ENCODE measurements around the gene LTBP2.

The LTBP2 gene

GRCh38 chr14:74519316-74520074 is 92.5 kb downstream of the LTBP2 start:
- Mint-ChIP-seq H3K9me3 (no peaks in the 10 kb centered on the region), H3K4me1 (ENCODE audit: low read depth in 2 of 2) (peaks cover 0 to 2% of the 10 kb centered on the region in 2 donors), H3K4me3 (no peak overlapping the region), H3K27ac (no peak overlapping the region), H3K36me3 (ENCODE audit: insufficient read depth) (no peaks in the 10 kb centered on the region), H3K27me3 (peaks cover 6 to 43% of the 10 kb centered on the region in 2 donors)
- ATAC-seq (replicated peaks), result no peak
- DNase-seq, result no peak

GRCh38 chr14:74518221-74518620 is 93.8 kb downstream of the LTBP2 start:
- DNase-seq, result no peak
- ATAC-seq (replicated peaks), result no peak
- no peak overlapping the region for H3K4me3 Mint-ChIP-seq
- no peaks in the 10 kb centered on the region for H3K9me3 Mint-ChIP-seq
- no peak overlapping the region for H3K27ac Mint-ChIP-seq
- peaks cover 2 to 41% of the 10 kb centered on the region in 2 donors for H3K27me3 Mint-ChIP-seq
- no peaks in the 10 kb centered on the region for H3K36me3 Mint-ChIP-seq (ENCODE audit: insufficient read depth)
- H3K4me1 Mint-ChIP-seq (ENCODE audit: low read depth in 2 of 2), result peaks cover 0 to 4% of the 10 kb centered on the region in 2 donors

GRCh38 chr14:74517731-74518130 is 94.3 kb downstream of the LTBP2 start:
- DNase-seq (no peak), ATAC-seq (replicated peaks) (no peak)
- Mint-ChIP-seq H3K27ac (no peak overlapping the region), H3K27me3 (peaks cover 2 to 40% of the 10 kb centered on the region in 2 donors), H3K4me3 (no peak overlapping the region), H3K4me1 (ENCODE audit: low read depth in 2 of 2) (peaks cover 0 to 4% of the 10 kb centered on the region in 2 donors), H3K9me3 (no peaks in the 10 kb centered on the region), H3K36me3 (ENCODE audit: insufficient read depth) (no peaks in the 10 kb centered on the region)

- no peaks in the 10 kb centered on the region for H3K36me3 Mint-ChIP-seq (ENCODE audit: insufficient read depth)
- H3K9me3 Mint-ChIP-seq, result no peaks in the 10 kb centered on the region
- peaks cover 0 to 4% of the 10 kb centered on the region in 2 donors for H3K4me1 Mint-ChIP-seq (ENCODE audit: low read depth in 2 of 2)
- DNase-seq, result no peak
- no peak overlapping the region for H3K27ac Mint-ChIP-seq
- peaks cover 11 to 49% of the 10 kb centered on the region in 2 donors for H3K27me3 Mint-ChIP-seq
- no peak overlapping the region for H3K4me3 Mint-ChIP-seq
- no peak for ATAC-seq (replicated peaks)
Measured at GRCh38 chr14:74516451-74517160, 95.4 kb downstream of the LTBP2 start.

GRCh38 chr14:74515891-74516412 is 96.1 kb downstream of the LTBP2 start:
- no peak for DNase-seq
- Mint-ChIP-seq H3K27ac (no peak overlapping the region), H3K4me3 (no peak overlapping the region), H3K4me1 (ENCODE audit: low read depth in 2 of 2) (peaks cover 0 to 4% of the 10 kb centered on the region in 2 donors), H3K9me3 (no peaks in the 10 kb centered on the region), H3K27me3 (peaks cover 11 to 56% of the 10 kb centered on the region in 2 donors), H3K36me3 (ENCODE audit: insufficient read depth) (no peaks in the 10 kb centered on the region)
- ATAC-seq (replicated peaks), result no peak

GRCh38 chr14:74514471-74514941 is 97.5 kb downstream of the LTBP2 start:
- H3K4me1 Mint-ChIP-seq (ENCODE audit: low read depth in 2 of 2), result peaks cover 0 to 4% of the 10 kb centered on the region in 2 donors
- H3K27me3 Mint-ChIP-seq, result peaks cover 11 to 70% of the 10 kb centered on the region in 2 donors
- DNase-seq, result no peak
- H3K36me3 Mint-ChIP-seq (ENCODE audit: insufficient read depth), result no peaks in the 10 kb centered on the region
- no peaks in the 10 kb centered on the region for H3K9me3 Mint-ChIP-seq
- H3K27ac Mint-ChIP-seq, result no peak overlapping the region
- H3K4me3 Mint-ChIP-seq, result peak overlapping the region in 1 of 2 donors; percentile 31
- no peak for ATAC-seq (replicated peaks)

- DNase-seq, result no peak
- no peak for ATAC-seq (replicated peaks)
- peak overlapping the region in 1 of 2 donors; percentile 35 for H3K27ac Mint-ChIP-seq
- H3K4me3 Mint-ChIP-seq, result no peak overlapping the region
- H3K4me1 Mint-ChIP-seq (ENCODE audit: low read depth in 2 of 2), result peaks cover 0 to 4% of the 10 kb centered on the region in 2 donors
- no peaks in the 10 kb centered on the region for H3K36me3 Mint-ChIP-seq (ENCODE audit: insufficient read depth)
- no peaks in the 10 kb centered on the region for H3K9me3 Mint-ChIP-seq
- H3K27me3 Mint-ChIP-seq, result peaks cover 11 to 63% of the 10 kb centered on the region in 2 donors
Measured at GRCh38 chr14:74511966-74512830, 99.8 kb downstream of the LTBP2 start.

- Mint-ChIP-seq H3K27me3 (peaks cover 11 to 54% of the 10 kb centered on the region in 2 donors), H3K4me1 (ENCODE audit: low read depth in 2 of 2) (peaks cover 1 to 6% of the 10 kb centered on the region in 2 donors), H3K4me3 (no peak overlapping the region), H3K27ac (no peak overlapping the region), H3K9me3 (no peaks in the 10 kb centered on the region), H3K36me3 (ENCODE audit: insufficient read depth) (no peaks in the 10 kb centered on the region)
- no peak for ATAC-seq (replicated peaks)
- no peak for DNase-seq
Measured at GRCh38 chr14:74510959-74511409, 101.1 kb downstream of the LTBP2 start.

- Mint-ChIP-seq H3K27ac (no peak overlapping the region), H3K36me3 (ENCODE audit: insufficient read depth) (no peaks in the 10 kb centered on the region), H3K4me1 (ENCODE audit: low read depth in 2 of 2) (peaks cover 4 to 8% of the 10 kb centered on the region in 2 donors), H3K4me3 (no peak overlapping the region), H3K9me3 (no peaks in the 10 kb centered on the region), H3K27me3 (peaks cover 11 to 48% of the 10 kb centered on the region in 2 donors)
- no peak for DNase-seq
- no peak for ATAC-seq (replicated peaks)
Measured at GRCh38 chr14:74510223-74510931, 101.7 kb downstream of the LTBP2 start.

GRCh38 chr14:74509587-74510222 is 102.3 kb downstream of the LTBP2 start:
- peak overlapping the region in 1 of 2 donors; percentile 17 for H3K27ac Mint-ChIP-seq

GRCh38 chr14:74508844-74509428 is 103.1 kb downstream of the LTBP2 start:
- Mint-ChIP-seq H3K27ac (peak overlapping the region in 1 of 2 donors; percentile 17), H3K9me3 (no peaks in the 10 kb centered on the region), H3K36me3 (ENCODE audit: insufficient read depth) (no peaks in the 10 kb centered on the region), H3K4me3 (no peak overlapping the region), H3K4me1 (ENCODE audit: low read depth in 2 of 2) (peaks cover 4 to 5% of the 10 kb centered on the region in 2 donors), H3K27me3 (peaks cover 11 to 42% of the 10 kb centered on the region in 2 donors)
- ATAC-seq (replicated peaks) (no peak), DNase-seq (no peak)

More at GRCh38 chr14:74509587-74510222, 102.3 kb downstream of the LTBP2 start:
- DNase-seq, result no peak
- no peak for ATAC-seq (replicated peaks)
- Mint-ChIP-seq H3K4me3 (no peak overlapping the region), H3K9me3 (no peaks in the 10 kb centered on the region), H3K27me3 (peaks cover 11 to 48% of the 10 kb centered on the region in 2 donors), H3K36me3 (ENCODE audit: insufficient read depth) (no peaks in the 10 kb centered on the region), H3K4me1 (ENCODE audit: low read depth in 2 of 2) (peaks cover 4 to 8% of the 10 kb centered on the region in 2 donors)

GRCh38 chr14:74508292-74508731 is 103.7 kb downstream of the LTBP2 start:
- H3K36me3 Mint-ChIP-seq (ENCODE audit: insufficient read depth), result no peaks in the 10 kb centered on the region
- ATAC-seq (replicated peaks), result no peak
- H3K27me3 Mint-ChIP-seq, result peaks cover 11 to 42% of the 10 kb centered on the region in 2 donors
- no peak for DNase-seq
- H3K27ac Mint-ChIP-seq, result no peak overlapping the region
- H3K4me3 Mint-ChIP-seq, result no peak overlapping the region
- no peaks in the 10 kb centered on the region for H3K9me3 Mint-ChIP-seq
- H3K4me1 Mint-ChIP-seq (ENCODE audit: low read depth in 2 of 2), result peaks cover 4 to 5% of the 10 kb centered on the region in 2 donors
